ENCODE data around the gene RHBDF1.
A peak's percentile ranks its signal among the peaks of the same experiment; 100 is the strongest.
"Not testable (repeated sequence)": the region's sequence is repeated elsewhere in the genome, so short reads cannot be mapped to it uniquely, and the experiment has no call there.

RHBDF1 gene

DNA sequence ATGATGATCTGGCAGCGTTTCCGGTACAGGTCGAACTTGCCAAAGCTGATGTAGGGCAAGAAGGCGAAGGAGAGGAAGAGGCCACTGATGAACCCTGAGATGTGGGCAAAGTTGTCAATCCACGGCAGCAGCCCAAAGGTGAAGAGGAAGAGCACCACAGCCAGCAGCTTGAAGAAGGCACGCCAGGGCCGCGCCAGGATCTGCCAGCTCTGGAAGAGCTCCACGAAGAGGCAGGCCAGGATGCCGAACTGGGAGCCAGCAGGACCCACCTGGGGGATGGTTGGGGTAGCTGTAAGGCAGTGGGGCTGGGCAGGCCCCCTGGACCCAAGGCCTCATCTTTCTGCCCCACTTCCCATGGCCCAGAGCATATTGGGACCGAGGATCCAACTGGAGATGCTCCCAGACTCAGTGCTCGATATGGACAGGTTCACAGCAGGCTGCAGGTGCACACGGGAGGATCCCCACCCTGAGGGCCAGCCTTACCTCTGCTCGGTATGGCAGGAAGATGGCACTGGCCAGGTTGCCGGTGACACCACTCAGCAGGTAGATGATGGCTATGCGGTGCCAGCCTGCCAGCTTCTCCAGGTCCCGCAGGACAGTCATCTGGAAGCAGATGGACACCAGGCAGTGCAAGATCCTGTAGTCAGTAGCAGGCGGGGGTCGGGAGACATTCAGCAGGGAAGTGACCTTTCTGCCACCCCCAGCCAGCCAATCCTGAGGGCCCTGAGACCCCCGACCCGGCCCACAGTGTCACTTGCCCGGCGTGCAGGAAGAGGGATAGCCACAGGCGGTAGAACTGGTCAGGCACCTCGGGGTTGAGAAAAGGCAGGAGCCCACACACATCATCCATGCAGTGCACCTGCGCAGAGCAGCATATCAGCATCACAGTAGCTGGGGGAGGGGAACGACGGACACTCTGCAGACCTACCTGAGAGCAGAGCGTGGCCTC, 13.7 kb downstream of the RHBDF1 start:
- no peak for DNase-seq

- DNase-seq = no peak
Measured at GRCh38 chr16:57711-58110, 14.7 kb downstream of the RHBDF1 start.

DNA sequence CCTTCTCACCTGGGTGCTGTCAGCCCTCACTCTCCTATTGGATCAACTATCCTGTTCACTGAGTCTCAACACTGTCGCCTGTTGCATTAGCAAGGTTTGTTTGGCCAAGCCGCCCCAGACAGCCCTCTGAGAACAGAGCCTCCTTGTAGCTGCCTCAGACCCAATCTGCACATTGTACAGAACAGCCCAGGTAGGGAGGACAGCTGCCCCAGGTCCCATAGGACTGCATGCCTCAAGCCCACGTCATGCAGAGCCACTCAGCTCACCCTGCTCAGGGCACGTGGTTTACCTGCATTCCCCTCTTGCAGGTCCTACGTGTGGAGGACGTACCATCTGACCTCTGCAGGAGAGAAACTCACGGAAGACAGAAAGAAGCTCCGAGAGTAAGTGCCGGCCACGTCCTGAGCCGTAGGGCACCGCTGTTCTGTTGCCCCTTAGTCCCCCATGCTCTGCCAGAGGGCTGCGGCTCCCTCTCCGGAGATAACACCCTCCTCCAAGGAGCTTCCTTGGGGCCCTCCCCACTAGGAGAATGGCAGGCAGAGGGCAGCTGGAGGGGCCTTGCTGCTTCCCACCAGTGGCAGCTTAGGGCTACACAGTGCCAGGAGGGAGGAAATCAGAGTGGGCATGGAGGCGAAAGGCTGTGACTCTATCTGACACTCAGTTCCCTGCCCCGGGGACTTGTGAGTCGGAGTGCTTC, 16.1 kb downstream of the RHBDF1 start:
- no peak for DNase-seq

DNA sequence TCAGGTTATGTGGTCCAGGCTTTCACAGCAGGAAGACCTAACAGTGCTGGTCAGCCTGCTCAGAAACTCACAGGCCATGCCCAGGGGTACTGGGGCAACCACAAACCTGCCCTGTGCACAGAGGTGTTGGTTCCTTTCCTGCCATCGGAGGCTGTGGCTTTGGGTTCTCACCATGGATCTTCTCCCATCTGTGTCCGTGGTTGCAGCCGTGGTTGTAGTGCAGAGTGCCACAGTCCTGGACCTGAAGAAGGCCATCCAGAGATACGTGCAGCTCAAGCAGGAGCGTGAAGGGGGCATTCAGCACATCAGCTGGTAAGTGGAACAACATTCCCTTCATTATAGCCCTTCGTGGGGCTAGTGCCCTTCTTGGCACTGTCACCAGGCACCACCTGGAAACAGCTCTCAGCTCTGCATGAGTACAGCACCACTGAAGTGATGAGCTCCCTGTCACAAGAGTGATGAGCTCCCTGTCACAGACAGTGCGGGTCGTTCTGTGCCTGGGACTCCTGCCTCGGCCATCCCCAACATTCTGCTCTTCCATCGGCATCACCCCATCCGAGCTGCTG, 16.8 kb downstream of the RHBDF1 start:
- no peak for DNase-seq

- DNase-seq = no peak
Measured at GRCh38 chr16:54237-54581, 18.2 kb downstream of the RHBDF1 start.

GRCh38 chr16:53346-54236, 18.8 kb downstream of the RHBDF1 start, which contains the start of the genes POLR3K and SNRNP25:
Gene POLR3K, minus strand, starts transcription at chr16:53608. Its CDS starts 22 bp downstream, at chr16:53586.
Gene SNRNP25, plus strand, starts transcription at chr16:53828. Its CDS starts 189 bp downstream, at chr16:54017.
- DNase-seq = peak; percentile 98

DNA sequence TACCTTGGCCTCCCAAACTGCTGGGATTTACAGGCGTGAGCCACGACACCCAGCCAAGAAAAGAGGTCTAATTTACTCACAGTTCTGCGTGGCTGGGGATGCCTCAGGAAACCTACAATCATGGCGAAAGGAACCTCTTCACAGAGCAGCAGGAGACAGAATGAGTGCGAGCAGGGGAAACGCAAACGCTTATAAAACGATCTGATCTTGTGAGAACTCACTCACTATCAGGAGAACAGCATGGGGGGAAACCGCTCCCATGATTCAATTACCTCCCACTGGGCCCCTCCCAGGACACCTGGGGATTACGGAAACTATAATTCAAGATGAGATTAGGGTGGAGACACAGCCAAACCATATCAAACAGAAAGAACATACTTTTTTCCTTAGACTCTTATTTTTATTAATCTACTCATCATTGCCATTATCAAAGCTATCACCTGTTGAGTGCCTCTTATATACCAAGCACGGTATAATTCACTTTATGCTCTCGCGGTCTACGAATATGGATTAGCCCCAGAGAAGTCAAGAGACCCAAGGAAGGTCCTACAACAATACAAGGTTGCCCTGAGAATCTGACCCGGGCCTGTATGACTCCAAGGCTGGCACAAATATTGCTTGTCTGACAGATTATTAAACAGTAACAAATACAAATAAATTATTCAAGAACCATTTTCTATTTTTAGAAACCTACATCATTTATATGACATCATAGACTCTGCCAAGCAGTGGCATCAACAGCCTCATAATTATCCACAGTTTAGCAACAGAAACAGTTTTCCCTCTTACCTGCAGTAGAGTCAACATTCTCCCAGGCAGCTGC, 21.5 kb downstream of the RHBDF1 start:
- DNase-seq = no peak

- DNase-seq = no peak
Measured at GRCh38 chr16:47234-47633, 25.2 kb downstream of the RHBDF1 start.

DNA sequence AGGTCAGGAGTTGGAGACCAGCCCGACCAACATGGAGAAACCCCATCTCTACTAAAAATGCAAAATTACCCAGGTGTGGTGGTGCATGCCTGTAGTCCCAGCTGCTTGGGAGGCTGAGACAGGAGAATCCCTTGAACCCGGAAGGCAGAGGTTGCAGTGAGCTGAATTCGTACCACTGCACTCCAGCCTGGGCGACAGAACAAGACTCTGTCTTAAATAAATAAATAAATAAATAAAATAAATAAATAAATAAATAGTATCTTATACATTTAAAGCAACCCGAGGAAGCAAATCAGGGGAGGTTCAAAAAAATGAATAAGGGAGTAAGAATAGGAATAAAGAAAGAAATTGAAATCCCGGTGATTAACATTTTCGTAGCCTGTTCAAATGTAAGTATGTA, 25.9 kb downstream of the RHBDF1 start:
- not testable (repeated sequence) for DNase-seq

DNA sequence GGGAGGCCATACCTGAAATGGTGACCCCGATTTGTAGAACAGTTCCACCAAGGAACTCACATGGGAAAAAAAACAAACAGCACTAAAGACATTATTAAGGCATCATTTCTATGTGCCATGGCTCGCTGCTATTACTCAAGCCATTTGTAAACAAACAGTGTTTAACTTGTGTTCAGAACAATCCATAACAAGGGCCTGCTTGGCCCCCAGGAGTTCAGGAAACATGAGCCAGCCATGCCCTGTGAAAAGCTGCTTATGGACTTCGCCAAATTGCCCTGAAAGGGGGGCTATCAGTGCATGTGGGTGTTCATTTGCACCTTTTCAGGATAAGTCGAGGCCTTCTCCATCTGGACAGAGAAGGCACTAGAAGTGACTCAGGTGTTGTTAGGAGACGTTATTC, 27.0 kb downstream of the RHBDF1 start:
- no peak for DNase-seq

DNA sequence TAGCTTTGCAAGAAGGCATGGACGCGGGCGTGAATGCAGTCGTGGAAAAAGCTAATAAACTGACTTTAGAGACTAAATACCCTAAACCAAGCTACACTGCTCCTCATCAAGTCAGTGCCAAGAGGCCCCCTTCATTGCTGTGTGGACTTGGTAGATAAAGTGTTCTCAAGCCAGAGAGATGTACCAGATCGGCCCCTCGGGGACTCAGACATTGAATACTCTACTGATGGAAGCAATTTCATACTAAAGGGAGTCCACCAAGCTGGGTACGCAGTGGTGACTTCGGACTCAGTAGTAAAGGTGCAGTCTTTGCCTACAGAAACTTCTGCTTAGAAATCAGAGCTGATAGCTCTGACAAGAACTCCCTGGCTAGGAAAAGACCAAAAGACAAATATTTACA, 27.8 kb downstream of the RHBDF1 start:
- DNase-seq = no peak

DNA sequence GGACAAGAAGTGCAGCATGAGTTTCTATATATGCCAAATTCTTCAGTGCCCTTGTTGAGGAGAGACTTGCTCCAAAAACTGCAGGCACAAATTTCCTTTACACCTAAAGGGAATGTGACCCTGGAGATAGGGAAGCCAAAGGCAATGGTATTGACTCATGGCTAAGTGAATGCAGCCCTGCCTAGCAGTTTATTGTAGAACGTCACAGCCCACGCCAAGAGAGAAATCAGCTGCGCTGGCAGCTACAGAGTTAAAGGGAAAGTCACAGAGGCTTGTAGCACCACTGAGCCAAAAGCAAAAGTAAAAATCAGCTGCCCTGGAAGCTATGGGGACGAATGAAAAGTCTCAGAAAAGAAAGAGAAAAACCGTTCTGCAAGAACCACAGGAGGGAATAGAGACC, 29.1 kb downstream of the RHBDF1 start:
- no peak for DNase-seq

DNA sequence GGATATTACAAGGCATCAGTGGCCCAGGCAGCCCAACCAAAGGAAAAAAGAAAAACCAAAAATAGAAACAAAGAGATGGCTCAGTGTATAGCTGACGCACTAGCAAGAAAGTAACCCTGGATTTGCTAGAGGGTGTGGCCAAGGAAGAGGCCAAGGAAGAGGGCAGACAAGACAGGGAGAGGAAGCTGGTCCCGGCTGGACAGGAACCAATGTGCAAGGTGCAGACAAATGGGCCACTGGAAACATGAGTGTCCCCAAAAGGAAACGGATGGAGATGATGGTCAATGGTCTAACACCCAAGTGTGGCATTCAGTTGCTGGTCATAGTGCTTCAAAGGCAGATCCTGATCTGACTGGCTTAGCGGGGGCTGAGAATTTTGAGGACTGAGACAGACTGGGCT, 29.7 kb downstream of the RHBDF1 start:
- no peak for DNase-seq

- no peak for DNase-seq
Measured at GRCh38 chr16:42069-42457, 30.4 kb downstream of the RHBDF1 start.

DNA sequence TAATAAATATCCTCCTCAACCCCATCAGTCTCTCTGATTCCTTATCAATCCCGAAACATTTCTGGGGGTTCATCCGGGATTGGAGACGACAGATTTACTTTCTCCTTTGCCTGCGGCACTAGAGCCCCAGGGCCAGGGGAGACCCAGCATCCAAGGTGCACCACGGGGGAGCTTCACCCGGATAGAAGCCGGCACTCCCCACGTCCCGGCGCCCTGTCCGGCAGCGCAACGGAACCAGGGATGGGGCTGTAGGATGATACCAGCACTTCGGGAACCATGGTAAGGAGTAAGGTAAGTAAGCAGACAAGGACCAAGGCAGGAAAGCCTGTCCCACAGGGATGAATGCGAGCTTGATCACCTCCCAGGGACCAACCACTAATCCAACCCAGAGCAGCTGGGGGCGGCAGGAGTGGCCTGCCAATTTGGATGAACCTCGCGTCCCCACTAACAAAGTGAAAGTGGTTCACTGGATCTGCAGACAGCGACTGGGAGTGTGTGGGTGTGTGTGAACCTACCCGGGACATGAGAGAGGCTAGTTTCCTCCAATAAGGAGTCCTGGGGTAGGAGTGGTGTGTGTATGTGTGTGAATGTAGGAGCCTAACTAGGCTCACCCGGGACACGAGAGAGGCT, 30.9 kb downstream of the RHBDF1 start:
- DNase-seq = no peak

DNA sequence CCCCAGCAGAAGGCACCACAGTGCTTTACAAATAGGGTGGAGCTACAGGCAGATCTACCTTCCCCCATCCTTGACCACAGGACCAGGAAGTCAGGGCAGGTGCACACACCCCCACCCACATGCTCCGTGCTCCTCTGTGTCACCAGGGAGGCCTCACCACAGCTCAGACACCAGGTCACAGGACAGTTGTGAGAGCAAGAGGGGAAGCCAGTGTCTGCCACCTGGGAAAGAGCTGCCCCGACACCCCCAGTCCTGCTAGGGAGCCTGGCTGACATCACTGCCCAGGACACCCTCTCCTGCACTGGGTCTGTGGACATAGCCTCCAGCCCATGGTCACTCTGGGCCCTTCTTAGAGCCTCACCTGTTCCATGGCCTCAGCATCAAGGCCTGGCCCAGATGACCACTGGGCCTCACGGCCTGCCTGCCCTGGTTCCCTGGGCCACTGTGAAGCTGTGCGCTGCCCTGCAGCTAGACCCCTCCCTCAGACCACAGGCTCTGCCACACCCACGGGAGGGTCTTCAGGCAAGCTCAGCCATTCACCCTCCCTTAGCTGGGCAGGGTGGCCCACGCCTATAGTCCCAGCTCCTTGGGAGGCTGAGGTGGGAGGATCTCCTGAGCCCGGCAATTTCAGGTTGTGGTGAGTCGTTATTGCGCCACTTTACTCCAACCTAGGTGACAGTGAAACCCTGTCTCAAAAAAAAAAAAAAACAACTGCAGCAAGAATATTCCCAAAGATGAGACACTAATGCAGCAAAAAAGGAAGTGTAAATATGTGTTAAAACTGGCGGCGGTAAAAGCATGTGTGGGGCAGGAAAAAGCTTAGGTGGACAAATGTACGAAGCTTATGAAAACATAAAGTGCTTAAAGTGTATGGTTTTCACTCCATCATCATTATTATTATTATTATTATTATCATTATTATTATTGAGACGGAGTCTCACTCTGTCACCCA, 33.2 kb downstream of the RHBDF1 start:
- peak; percentile 63 for DNase-seq

GRCh38 chr16:38206-38605, 34.2 kb downstream of the RHBDF1 start:
- DNase-seq = not testable (repeated sequence)

DNA sequence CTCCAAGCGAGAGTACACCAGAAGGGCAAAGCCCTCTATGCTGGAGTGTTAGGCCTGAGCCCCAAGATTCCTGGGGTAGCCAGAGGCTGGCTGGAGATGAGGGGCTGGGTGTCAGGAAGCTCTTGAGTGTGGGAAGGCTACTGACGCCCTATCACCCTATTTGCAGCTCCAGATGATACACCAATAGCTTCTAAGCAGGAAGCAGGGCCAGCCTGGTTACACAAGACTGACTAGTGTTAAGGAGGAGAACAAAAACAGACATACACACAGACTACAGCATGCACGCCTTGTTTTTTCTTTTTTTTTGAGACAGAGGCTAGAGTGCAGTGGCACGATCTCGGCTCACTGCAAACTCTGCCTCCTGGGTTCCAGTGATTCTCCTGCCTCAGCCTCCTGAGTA, 34.9 kb downstream of the RHBDF1 start:
- DNase-seq = no peak

DNA sequence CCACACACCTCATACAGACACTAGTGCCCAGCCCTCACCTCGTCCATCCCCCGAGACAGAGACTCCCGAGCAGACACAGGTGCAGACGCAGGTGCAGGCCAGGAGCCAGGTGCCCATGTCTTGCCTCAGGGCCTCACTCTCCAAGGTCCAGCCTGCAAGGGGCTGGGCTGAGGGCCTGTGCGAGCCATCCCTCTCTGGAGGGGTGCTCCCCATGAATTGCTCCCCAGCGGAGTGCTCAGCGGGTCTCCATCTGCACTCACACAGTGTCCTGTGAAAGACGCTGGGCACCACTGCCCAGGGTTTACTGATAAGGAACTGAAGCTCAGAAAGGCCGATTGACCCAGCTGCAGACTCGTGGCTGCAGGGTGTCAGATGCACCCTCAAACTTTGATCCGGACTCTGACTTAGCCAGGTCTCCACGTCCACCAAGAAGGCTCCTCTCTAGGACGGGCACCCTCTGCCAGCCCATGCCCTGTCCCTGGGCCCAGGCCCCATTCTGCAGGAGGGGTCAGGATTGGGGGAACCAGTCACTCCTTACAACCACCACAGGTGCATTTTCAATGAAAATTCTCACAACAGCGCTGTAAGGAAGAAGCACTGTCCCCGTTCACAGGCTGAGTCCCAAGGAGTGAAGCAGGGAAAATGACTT, 36.0 kb downstream of the RHBDF1 start:
- DNase-seq = no peak

All from CD4-positive, alpha-beta T cell treated with Interleukin-6 for 4 hours (primary cell).